ENCODE data around the gene RNU5B-1. TPM values are rescaled to one million over a fixed set of nuclear protein-coding genes. Genes with fewer than 3 reads are reported as not detected.

The RNU5B-1 gene
- total RNA-seq, 1 donor from 2014 or later: 18.4 TPM

DNA sequence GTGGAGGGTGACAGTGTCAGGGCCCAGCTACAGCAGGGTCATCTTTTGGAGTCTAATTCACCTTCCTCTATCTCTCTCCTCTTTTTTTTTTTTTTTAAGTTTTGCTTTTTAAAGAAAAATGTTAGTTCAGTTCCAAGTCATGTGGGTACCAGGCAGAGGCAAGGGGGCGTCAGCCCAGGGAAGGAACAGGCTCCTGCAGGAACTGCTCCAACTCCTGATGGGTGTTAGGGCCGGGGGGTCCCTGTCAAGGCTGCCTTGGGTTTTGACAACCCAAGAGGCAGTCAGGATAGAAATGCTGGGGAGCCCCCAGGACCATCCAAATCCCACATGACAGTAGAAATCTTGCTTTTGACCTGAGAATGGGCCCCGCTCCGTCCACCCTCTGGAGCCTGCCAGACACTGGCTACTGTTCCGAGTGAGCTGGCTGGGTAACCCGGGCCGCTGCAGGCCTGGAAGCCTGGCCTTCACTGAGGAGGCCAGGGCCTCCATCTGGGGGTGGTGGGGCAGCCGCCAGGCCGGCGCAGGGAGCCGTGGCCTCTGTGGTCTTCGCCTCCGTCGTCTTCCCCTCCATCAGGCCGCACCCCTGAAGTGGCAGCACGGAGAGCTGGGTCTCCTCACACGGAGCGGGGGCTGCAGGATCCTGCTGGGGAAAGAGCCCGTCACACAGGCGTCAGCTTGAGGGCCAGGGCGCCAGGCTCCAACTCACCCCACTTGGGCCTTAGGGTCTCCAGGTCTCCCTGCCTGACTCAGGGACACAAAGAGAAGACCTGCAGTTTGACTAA, 24.2 kb downstream of the RNU5B-1 start:
- no peak for DNase-seq (ENCODE audit: low spot score)

DNA sequence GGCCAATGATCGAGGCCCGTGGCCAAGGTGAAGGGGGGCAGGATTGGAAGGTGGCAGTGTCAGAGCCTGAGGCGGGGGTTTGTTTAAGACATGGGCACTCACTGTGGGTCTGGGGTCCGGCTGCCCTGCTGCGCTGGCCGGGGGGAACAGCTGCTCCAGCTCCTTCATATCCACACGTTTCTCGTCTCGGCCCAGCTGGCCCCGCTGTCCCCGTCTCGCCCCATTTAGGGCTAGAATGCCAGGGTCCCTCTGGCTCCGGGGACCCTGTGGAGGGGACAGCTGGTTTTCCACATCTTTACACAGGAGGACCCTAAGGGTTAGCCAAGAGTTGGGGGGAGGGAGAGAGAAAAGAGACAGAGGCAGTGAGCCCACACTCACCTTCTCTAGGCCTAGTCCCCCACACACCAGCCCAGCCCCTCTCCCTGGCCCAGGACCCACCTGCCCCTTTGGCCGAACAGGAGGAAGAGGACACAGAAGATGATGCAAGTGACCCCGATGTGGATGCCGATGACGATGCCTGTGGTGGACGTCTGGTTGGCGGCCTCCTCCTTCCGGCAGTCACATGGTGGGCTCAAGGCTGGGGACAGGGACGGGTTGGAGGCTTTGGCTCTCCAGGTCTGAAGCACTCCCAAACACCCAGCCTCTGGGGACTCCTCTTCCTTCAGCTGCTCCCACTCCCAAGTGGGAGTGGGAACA, 25.0 kb downstream of the RNU5B-1 start:
- DNase-seq (ENCODE audit: low spot score): no peak

DNA sequence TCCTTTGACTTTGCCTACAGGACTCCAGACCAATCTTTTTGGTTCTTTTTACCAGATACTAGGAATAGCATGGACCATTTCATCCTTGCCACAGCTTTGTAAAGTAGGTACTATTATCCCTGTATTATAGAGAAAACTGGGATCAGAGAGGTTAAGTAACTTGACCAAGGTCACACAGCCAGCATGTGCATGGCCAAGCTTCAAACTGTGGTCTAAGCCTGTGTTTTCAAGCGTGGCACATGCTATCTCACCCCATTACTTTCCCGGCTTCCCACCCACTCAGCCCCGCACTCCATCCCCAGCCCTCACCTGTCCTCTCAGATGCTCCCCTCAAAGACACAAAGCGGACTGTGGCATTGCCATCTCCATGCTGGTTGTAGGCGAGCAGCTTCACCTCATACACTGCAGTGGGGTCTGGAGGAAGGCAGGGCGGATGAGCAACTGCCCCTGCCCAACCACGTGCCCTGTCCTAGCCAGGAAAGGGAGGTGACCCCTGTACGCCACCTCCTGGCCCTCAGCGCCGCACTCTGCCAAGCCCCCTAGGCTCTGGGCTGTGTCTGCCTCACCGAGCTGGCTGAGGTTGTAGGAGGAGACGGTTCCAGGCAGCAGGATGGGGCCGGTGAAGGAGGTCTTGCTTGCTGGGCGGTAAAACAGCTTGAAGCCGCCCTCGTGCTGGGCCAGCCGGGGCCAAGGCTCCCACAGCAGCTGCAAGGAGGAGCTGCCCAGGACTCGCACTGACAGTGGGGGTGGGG, 25.7 kb downstream of the RNU5B-1 start:
- DNase-seq (ENCODE audit: low spot score): no peak

- DNase-seq (ENCODE audit: low spot score): no peak
Measured at GRCh38 chr15:65330934-65331645, 26.6 kb downstream of the RNU5B-1 start.

GRCh38 chr15:65331811-65332210, 27.3 kb downstream of the RNU5B-1 start:
- DNase-seq (ENCODE audit: low spot score): no peak

- no peak for DNase-seq (ENCODE audit: low spot score)
Measured at GRCh38 chr15:65332391-65333147, 28.1 kb downstream of the RNU5B-1 start.

DNA sequence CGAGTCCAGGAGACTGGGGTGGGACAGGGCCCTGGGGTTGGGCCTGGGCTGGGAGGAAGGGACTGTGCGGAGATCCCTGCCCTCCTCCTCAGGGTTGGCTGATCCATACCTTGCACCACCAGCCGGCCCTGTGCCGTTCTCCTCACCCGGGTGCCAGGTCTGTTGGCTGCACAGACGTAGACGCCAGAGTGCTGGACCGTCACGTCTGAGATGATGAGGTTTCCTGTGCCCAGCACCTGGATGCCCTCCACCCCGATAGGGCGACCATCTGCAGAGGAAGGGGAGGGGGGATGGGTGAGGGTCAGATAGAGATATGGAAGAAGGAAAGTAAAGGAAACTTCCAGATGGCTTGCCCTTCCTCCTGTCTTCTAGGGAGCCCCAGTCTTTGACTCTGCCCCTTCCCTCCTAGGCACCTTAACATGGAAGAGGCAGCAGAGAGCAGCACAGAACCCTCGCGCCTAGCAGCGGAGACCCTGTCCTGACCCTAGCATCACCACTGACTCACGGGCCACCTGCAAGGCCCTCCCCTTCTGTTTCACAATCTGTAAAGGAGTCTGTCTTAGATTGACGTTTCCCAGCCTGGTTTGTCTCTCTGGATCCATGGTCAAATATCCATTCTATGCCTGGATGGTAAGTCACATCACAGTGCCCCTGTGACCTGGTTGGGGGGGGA, 28.8 kb downstream of the RNU5B-1 start:
- DNase-seq (ENCODE audit: low spot score): no peak

- no peak for DNase-seq (ENCODE audit: low spot score)
Measured at GRCh38 chr15:65333856-65334255, 29.4 kb downstream of the RNU5B-1 start.

GRCh38 chr15:65334586-65335231, 30.2 kb downstream of the RNU5B-1 start:
- DNase-seq (ENCODE audit: low spot score): no peak

DNA sequence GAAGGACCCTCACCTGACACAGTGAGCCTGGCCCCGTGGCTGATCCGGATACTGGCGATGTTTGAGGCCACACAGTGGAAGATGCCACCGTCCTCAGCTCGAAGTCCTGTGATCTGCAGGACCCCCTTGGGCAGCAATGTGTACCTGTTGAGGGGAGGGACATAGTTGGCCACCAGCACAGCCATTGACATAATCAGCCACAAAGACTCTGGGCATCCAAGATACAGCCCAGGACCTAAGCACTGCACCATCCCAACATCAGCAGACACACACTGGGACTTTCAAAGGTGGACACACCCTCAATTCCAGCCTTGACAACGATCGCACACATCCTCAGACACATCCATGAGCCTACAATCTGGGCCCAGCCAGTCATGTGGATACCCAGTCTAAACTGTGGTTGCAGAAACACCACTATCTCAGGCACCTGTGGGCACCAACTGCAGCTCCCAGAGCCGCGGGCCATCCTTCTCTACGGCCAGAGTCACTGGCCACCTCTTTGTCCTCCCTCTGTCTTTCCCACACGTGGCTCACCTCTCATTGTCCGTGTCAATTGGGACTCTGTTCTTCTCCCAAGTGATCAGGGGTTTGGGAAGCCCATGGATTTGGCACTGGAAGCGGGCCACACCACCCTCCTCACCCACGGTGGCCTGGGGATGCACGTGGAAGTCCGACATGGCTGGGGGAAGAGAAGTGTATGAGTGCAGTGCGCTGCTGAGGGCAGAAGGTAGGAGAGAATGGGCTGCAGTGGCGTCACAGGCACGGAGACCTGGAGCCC, 31.0 kb downstream of the RNU5B-1 start:
- no peak for DNase-seq (ENCODE audit: low spot score)

- no peak for DNase-seq (ENCODE audit: low spot score)
Measured at GRCh38 chr15:65336493-65337435, 32.3 kb downstream of the RNU5B-1 start.

GRCh38 chr15:65337436-65338070, 33.1 kb downstream of the RNU5B-1 start:
- DNase-seq (ENCODE audit: low spot score): no peak

GRCh38 chr15:65338366-65338765, 33.9 kb downstream of the RNU5B-1 start:
- DNase-seq (ENCODE audit: low spot score): no peak

DNA sequence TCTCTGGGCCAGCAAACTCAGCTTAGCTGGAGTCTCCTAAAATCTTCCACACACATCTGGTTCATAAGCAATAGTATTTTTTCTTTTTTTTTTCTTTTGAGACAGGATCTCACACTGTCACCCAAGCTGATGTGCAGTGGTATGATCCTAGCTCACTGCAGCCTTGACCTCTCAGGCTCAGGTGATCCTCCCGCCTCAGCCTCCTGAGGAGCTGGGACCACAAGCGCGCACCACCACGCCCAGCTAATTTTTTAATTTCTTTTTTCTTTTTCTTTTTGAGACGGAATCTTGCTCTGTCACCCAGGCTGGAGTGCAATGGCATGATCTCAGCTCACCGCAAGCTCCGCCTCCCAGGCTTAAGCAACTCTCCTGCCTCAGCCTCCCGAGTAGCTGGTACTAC, 34.3 kb downstream of the RNU5B-1 start:
- no peak for DNase-seq (ENCODE audit: low spot score)

DNA sequence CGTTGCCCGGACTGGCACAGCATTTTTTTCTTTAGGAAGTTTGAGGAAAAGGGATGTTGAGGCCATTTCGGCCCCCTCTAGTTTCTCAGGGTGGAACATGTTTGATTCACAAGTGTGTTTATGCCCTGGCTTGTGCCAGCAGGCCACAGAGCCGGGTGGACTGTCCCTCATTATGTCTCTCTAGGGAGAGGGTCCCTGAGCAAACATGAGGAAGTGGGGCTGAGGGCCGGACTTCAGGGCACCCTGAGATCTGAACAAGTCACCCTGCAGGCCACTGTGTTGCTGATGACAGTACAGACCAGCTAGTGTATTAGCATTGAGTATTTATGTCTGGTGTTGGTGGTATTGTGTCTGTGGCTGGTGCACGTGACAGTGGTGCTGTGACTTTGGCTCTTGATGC, 34.9 kb downstream of the RNU5B-1 start:
- no peak for DNase-seq (ENCODE audit: low spot score)

DNA sequence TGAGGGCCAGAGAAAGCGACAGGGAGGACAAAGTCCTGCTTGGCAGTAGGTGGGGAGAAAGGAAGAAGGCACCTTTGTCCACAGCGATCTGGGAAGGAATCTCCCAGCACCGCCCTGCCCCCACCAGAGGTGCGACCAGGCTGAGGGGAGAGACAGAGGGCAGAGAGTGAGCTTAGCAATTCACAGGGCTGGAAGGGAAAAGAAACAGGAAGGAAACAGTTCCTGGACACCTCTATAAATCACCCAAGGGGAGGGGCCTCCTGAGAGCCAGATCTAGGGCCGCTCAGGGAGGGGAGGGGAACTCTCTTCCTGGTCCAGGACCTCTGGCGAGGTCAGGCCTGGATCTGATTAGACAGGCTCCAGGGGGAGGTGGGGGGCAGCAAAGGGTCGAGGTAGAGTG, 35.4 kb downstream of the RNU5B-1 start:
- no peak for DNase-seq (ENCODE audit: low spot score)

- no peak for DNase-seq (ENCODE audit: low spot score)
Measured at GRCh38 chr15:65342493-65342892, 38.0 kb downstream of the RNU5B-1 start.

All from mucosa of gallbladder (tissue), 1 donor.